RWPE2 (cell line): ENCODE data around the gene ARHGAP26.

ENCODE experiments used
- ATAC-seq: fragments of 200-7000 bp; cut with Tn5 transposase; 3 replicates; pipeline ENCODE4 v1.9.1; 2021; ENCODE audit warnings: low read depth
- DNase-seq: peaks from one replicate; pipeline ENCODE4 v3.0.0-alpha.2; 2020; ENCODE audit warnings: low spot score
- H3K27ac ChIP-seq: fragments of 450-650 bp; 2 replicates; pipeline ENCODE4 v1.5.1; 2017; ENCODE audit warnings: mild to moderate bottlenecking; ENCODE audit not compliant: poor library complexity, severe bottlenecking
- H3K27me3 ChIP-seq: fragments of 250-450 bp; sonication (Bioruptor Pico); 2 replicates; pipeline ENCODE4 v1.5.1; 2021; ENCODE audit warnings: mild to moderate bottlenecking, moderate library complexity; ENCODE audit not compliant: insufficient read depth, poor library complexity, severe bottlenecking
- H3K36me3 ChIP-seq: fragments of 250-450 bp; sonication (Bioruptor Pico); 2 replicates; pipeline ENCODE4 v1.5.1; 2020; ENCODE audit warnings: low read depth, mild to moderate bottlenecking, moderate library complexity
- H3K4me1 ChIP-seq: fragments of 250-450 bp; sonication (Bioruptor Pico); 2 replicates; pipeline ENCODE4 v1.5.1; 2021; ENCODE audit warnings: mild to moderate bottlenecking, moderate library complexity; ENCODE audit not compliant: insufficient read depth, poor library complexity, severe bottlenecking
- H3K4me3 ChIP-seq: fragments of 250-450 bp; sonication (Bioruptor Pico); 2 replicates; pipeline ENCODE4 v1.5.1; 2021; ENCODE audit warnings: mild to moderate bottlenecking, moderate library complexity; ENCODE audit not compliant: severe bottlenecking
- H3K9me3 ChIP-seq: fragments of 250-450 bp; sonication (Bioruptor Pico); 2 replicates; pipeline ENCODE4 v1.5.1; 2021; ENCODE audit warnings: mild to moderate bottlenecking, moderate library complexity; ENCODE audit not compliant: severe bottlenecking
- TF ChIP-seq, protein P1 (sequence below): fragments of 450-650 bp; IDR thresholded peaks from one replicate; pipeline ENCODE4 v1.5.1; 2017; ENCODE audit warnings: mild to moderate bottlenecking, moderate library complexity; ENCODE audit not compliant: poor library complexity, severe bottlenecking

ARHGAP26 gene

DNA sequence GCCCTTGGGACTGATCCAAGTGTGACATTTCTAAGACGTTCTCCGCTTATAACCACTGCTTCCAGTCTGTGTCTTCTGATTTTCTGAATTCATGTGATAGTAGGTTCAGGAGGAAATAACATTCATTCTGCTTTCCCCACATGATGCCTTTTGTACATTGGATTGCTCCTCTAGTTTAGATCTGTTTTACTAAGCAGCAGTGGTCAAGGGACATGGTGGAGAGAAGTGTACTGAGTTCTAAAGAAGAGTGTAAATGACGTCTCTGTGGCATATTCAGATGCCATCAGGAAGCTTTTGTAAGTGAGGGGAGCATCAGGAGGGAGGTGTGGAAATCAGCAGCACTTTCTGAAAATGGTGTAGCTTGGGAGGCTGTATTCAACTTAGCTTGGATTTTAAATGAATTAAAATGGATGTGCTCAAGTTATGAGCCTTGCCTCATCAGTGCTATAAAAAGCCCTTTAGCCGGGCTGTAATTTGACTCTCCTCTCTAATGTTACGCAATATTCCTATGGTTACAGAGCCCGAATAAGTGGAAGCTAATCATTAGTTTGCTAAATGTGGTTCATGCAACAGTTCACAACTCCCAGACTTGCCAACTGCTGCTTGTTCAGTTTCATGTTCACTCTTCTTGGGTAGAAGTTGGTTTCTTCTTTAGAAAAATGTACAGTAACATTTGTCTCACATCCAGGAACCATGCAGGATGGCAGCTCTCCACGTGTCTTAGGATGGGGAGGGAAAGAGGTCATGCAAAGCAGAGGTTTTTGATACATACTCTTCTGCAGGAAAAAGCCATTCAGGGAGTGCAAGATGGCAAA is 281.3 kb downstream of the ARHGAP26 start:
- Histone ChIP-seq H3K4me3 (no peak overlapping the region), H3K4me1 (peaks cover 28% of the 10 kb centered on the region), H3K27me3 (no peaks in the 10 kb centered on the region), H3K9me3 (no peaks in the 10 kb centered on the region), H3K27ac (no peak overlapping the region), H3K36me3 (no peaks in the 10 kb centered on the region)
- TF ChIP-seq, protein P1, sequence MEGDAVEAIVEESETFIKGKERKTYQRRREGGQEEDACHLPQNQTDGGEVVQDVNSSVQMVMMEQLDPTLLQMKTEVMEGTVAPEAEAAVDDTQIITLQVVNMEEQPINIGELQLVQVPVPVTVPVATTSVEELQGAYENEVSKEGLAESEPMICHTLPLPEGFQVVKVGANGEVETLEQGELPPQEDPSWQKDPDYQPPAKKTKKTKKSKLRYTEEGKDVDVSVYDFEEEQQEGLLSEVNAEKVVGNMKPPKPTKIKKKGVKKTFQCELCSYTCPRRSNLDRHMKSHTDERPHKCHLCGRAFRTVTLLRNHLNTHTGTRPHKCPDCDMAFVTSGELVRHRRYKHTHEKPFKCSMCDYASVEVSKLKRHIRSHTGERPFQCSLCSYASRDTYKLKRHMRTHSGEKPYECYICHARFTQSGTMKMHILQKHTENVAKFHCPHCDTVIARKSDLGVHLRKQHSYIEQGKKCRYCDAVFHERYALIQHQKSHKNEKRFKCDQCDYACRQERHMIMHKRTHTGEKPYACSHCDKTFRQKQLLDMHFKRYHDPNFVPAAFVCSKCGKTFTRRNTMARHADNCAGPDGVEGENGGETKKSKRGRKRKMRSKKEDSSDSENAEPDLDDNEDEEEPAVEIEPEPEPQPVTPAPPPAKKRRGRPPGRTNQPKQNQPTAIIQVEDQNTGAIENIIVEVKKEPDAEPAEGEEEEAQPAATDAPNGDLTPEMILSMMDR = no peak
- no peak for DNase-seq
- peak; percentile 80 for ATAC-seq

DNA sequence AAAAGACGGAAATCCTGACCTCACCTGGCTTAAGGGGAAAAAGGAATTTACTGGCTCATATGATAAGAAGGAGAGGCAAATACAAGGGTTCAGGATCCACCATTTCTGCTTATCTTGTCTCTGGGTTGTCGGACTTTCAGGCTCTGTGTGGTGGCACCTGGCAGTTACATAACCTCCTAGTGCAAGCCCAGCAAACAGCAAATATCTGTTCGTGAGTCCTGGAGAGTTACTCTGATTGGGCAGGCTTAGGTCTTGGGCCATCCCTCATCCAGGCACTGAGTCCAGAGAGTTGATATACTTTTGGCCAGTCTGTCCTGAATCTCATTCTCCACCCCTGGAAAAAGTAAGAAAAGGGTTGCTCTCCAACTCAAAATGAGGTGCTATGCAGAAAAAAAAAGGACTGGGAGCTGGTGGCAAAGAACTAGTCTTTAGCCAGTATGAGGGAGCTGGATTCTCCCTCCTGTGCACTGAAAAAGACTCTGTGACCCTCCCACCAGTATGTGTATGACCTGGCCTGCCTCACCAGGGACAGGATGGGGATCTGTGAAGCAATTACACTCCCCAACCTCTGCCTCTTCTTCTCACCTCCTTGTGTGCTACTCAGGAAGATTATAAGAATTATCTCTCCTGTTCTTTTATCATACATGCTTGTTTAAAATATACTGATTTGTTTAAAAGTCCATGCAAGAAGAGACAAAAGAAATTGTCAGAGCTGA is 282.9 kb downstream of the ARHGAP26 start:
- Histone ChIP-seq H3K27ac (no peak overlapping the region), H3K4me1 (peaks cover 30% of the 10 kb centered on the region), H3K9me3 (no peaks in the 10 kb centered on the region), H3K36me3 (no peaks in the 10 kb centered on the region), H3K4me3 (no peak overlapping the region), H3K27me3 (no peaks in the 10 kb centered on the region)
- DNase-seq = no peak
- TF ChIP-seq, protein P1 = no peak
- no peak for ATAC-seq

DNA sequence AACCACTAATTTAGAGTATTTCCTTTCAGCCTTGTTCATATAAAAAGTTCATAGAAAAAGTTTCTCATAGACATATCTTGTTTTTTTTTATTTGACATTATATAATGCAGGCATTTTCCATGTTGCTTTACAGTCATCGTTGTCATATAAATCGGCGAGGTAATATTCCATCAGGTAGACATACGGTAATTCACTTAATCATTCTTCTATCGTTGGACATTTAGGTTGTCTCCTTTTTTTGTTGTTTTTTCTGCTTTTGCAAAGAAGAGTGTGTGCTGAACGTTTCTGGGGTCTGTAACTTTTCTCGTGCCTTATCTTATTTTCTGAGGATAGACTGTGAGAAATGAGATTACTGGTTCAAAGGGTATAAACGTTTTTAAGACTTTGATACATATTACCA is 283.6 kb downstream of the ARHGAP26 start:
- DNase-seq (no peak), ATAC-seq (no peak)
- Histone ChIP-seq H3K27ac (no peak overlapping the region), H3K4me1 (peaks cover 30% of the 10 kb centered on the region), H3K36me3 (no peaks in the 10 kb centered on the region), H3K27me3 (no peaks in the 10 kb centered on the region), H3K4me3 (no peak overlapping the region), H3K9me3 (no peaks in the 10 kb centered on the region)
- TF ChIP-seq, protein P1 = no peak

DNA sequence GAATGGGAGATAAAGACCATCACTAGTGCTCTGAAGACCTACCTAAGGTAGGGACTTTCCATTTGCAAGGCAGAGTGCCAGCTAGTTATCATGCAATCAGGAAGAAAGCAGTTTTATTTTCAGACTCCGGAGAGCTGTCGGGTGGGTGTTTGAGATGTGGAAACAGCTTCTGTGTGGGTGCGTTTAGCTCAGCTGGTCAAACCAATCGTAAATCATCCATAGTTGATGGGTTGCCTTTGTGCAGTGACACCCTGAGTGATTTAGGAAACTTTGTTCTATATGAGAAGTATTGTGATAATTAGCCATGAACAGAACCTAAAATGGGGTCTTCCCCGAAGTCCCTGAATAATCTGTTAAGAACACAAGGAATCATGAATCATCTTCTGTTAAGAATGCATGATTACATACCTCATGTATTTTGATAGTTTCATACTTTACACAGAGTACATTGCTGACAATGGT is 284.3 kb downstream of the ARHGAP26 start:
- peak; percentile 37; the same call in 2 of the 3 replicates for ATAC-seq
- TF ChIP-seq, protein P1 = no peak
- no peaks in the 10 kb centered on the region for H3K36me3 ChIP-seq
- peaks cover 33% of the 10 kb centered on the region for H3K4me1 ChIP-seq
- no peaks in the 10 kb centered on the region for H3K27me3 ChIP-seq
- H3K9me3 ChIP-seq = no peaks in the 10 kb centered on the region
- no peak overlapping the region for H3K4me3 ChIP-seq
- no peak for DNase-seq
- peak overlapping the region; percentile 26 for H3K27ac ChIP-seq
